Central memory CD4-positive, alpha-beta T cell (primary cell): ENCODE measurements around the gene ESR2.
"Not testable (repeated sequence)": the region's sequence is repeated elsewhere in the genome, so short reads cannot be mapped to it uniquely, and the experiment has no call there.

Experiments
- DNase-seq: peaks from one replicate; pipeline ENCODE4 v3.0.0; 2022

Gene ESR2

GRCh38 chr14:64220056-64220455, 74.1 kb downstream of the ESR2 start:
- DNase-seq = no peak

GRCh38 chr14:64218344-64219240, 75.6 kb downstream of the ESR2 start:
- no peak for DNase-seq

- DNase-seq = no peak
Observed at GRCh38 chr14:64217834-64218233, 76.3 kb downstream of the ESR2 start.

- no peak for DNase-seq
Observed at GRCh38 chr14:64217308-64217707, 76.9 kb downstream of the ESR2 start.

GRCh38 chr14:64215978-64216377, 78.2 kb downstream of the ESR2 start:
- DNase-seq = no peak

GRCh38 chr14:64215274-64215673, 78.9 kb downstream of the ESR2 start:
- no peak for DNase-seq

GRCh38 chr14:64213853-64214570, 80.2 kb downstream of the ESR2 start:
- DNase-seq = no peak

- no peak for DNase-seq
Observed at GRCh38 chr14:64213086-64213485, 81.1 kb downstream of the ESR2 start.

GRCh38 chr14:64212666-64213065, 81.5 kb downstream of the ESR2 start:
- DNase-seq = no peak

GRCh38 chr14:64210912-64211311, 83.3 kb downstream of the ESR2 start:
- not testable (repeated sequence) for DNase-seq

- no peak for DNase-seq
Observed at GRCh38 chr14:64210216-64210615, 84.0 kb downstream of the ESR2 start.

- no peak for DNase-seq
Observed at GRCh38 chr14:64209444-64210131, 84.6 kb downstream of the ESR2 start.

GRCh38 chr14:64208981-64209380, 85.2 kb downstream of the ESR2 start:
- no peak for DNase-seq

- DNase-seq = no peak
Observed at GRCh38 chr14:64208261-64208660, 85.9 kb downstream of the ESR2 start.

- DNase-seq = no peak
Observed at GRCh38 chr14:64203366-64204006, 90.7 kb downstream of the ESR2 start.

- DNase-seq = no peak
Observed at GRCh38 chr14:64202716-64203115, 91.5 kb downstream of the ESR2 start.

- no peak for DNase-seq
Observed at GRCh38 chr14:64201921-64202545, 92.1 kb downstream of the ESR2 start.

GRCh38 chr14:64201296-64201695, 92.9 kb downstream of the ESR2 start:
- DNase-seq = no peak

GRCh38 chr14:64200170-64200569, 94.0 kb downstream of the ESR2 start:
- no peak for DNase-seq

- no peak for DNase-seq
Observed at GRCh38 chr14:64198486-64198885, 95.7 kb downstream of the ESR2 start.

GRCh38 chr14:64197996-64198395, 96.2 kb downstream of the ESR2 start:
- no peak for DNase-seq

GRCh38 chr14:64196814-64197411, 97.3 kb downstream of the ESR2 start:
- DNase-seq = peak; percentile 18
